AG08396 (cell line): ENCODE results near the gene ELOVL5.
A peak's percentile ranks its signal among the peaks of the same experiment; 100 is the strongest.
"Not testable (repeated sequence)": the region's sequence is repeated elsewhere in the genome, so short reads cannot be mapped to it uniquely, and the experiment has no call there.

ENCODE experiments used
- DNase-seq: peaks from one replicate; pipeline ENCODE4 v3.0.0; 2012; ENCODE audit warnings: low spot score, mixed read lengths

Gene ELOVL5

GRCh38 chr6:53304953-53305352 is 43.8 kb downstream of the ELOVL5 start:
- not testable (repeated sequence) for DNase-seq

DNA sequence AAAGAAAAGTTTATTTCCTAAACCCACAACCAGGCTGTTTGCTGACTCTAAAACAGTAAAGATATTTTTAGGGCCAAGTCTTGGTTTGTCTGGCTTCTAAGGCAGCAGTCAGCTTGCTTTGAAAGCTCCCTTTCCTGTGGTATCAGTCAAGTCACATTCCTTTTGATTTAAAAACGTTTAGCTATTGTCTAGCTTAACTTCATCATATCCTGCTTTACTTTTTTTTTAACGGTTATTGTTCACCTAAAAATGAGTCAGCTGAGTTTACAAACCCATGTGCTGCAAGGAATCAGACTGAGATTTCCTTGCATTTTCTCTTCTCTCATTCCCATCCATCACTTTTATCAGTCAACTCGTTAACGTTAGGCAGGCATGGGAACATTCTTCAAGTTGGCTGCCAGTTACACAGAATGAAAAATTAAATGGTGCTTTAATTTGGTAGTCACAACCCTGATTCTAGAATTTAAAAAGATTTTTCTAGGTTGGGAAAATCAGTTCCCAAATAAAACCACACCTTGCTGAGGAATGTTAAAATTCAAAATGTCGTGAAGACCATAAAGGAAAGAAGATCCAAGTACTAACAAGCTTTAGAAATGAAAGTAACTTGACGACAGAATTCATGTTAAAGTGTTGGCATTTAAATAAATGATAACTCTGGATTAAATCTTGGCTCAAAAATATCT is 45.9 kb downstream of the ELOVL5 start:
- peak; percentile 60 for DNase-seq

DNA sequence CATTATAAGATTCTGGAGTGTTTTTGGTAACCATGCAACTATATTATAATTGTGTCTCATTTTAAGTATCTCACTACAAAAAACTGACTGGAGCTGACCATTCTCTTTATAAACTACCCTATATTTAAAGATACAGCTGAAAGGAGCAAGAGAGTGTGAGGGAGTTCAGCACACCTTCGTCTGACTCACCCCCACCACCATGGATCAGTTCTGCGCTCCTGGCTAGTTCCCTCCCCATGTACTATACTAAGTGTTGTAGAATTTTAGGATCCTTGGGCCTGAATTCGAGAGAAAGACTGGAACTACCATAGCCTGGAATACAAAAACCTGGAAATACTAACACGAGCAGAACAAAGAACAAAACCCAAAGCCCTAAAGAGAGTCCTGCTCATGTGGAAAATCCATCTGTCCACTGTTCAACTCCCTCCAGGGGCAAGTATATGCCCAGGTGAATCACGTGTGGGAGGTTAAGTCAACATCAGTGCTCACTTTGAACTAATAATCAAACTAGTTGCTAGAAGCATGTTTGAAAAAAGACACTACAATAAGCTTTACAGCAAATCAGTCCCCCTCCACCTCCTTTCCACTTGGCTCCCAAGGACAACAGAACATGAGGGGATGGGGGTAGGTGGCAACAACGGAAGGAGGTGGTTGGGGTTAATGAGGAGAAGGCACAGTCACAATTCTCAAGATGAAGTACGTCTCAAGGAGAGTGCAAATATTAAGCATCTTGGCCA is 46.8 kb downstream of the ELOVL5 start:
- no peak for DNase-seq

- DNase-seq, result no peak
These were observed 47.8 kb downstream of the ELOVL5 start for GRCh38 chr6:53300656-53301551.

DNA sequence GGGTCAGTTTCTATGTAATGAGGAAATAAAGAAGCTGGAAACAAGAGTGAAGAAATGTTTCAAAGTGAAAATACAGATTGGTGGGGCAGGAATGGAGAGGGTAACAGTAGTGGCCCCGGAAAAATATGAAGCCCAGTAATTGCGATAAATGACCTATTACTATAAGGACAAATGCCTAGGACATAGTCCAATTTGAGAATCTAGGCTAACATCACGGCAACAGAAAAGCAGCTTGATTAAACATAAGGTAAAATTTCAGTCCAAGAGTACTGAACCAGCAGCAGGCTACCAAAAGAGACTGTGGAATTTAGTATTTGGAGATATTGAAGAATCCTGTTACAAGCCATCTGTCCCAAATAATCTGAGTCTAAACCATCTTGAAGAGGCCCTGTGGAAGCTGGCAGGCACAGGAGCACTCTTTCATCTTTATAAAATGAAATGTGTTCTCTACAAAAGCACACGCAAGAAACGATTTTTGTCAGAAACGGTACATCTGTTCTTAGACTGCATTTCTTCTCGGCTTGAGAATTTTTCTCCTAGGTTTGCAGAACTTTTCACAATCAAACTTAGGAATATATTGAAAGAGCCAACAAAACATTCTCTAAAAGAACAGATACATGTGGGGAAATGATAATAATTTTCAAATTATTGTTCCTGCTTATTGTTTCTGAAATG is 49.3 kb downstream of the ELOVL5 start:
- no peak for DNase-seq

GRCh38 chr6:53297004-53297403 is 51.7 kb downstream of the ELOVL5 start:
- no peak for DNase-seq

- DNase-seq, result no peak
These were observed 53.6 kb downstream of the ELOVL5 start for GRCh38 chr6:53295176-53295575.

DNA sequence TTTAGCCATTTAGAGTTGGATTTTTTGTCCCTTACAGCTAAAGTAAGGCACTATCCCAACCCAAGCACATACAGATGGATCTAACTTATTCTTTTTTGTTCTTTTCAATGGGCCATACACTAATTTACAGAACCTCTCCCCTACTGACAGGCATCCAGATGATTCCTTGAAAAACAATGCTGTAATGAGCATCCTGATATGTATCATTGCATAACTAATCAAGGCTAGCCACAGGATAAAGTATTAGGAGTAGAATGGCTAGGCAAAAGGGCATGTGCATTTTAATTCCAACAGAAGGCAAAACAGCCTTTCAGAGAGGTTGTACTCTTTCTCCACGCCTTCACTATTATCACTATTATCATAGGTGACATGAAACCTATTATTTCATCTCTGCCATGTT is 54.1 kb downstream of the ELOVL5 start:
- DNase-seq, result no peak

DNA sequence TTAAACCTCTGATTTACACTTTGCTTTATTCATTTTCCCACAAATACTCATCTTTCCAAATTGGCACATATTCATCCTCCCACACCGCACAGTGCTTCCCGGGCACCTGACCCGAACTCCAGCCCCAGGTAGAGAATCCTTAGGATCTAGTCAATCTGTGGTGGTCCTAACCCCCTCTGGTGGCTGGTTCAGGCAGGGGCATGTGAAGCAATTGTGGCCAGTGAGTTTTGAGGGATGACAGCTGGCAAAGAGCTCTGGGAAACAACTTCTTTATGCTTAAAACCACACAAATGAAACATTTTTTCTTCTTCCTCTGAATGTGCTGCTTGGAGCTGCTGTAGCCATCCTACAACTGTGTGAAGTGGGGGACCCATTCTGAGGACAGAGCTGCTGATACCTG is 54.7 kb downstream of the ELOVL5 start:
- DNase-seq, result no peak

- no peak for DNase-seq
These were observed 55.1 kb downstream of the ELOVL5 start for GRCh38 chr6:53293691-53294090.

DNA sequence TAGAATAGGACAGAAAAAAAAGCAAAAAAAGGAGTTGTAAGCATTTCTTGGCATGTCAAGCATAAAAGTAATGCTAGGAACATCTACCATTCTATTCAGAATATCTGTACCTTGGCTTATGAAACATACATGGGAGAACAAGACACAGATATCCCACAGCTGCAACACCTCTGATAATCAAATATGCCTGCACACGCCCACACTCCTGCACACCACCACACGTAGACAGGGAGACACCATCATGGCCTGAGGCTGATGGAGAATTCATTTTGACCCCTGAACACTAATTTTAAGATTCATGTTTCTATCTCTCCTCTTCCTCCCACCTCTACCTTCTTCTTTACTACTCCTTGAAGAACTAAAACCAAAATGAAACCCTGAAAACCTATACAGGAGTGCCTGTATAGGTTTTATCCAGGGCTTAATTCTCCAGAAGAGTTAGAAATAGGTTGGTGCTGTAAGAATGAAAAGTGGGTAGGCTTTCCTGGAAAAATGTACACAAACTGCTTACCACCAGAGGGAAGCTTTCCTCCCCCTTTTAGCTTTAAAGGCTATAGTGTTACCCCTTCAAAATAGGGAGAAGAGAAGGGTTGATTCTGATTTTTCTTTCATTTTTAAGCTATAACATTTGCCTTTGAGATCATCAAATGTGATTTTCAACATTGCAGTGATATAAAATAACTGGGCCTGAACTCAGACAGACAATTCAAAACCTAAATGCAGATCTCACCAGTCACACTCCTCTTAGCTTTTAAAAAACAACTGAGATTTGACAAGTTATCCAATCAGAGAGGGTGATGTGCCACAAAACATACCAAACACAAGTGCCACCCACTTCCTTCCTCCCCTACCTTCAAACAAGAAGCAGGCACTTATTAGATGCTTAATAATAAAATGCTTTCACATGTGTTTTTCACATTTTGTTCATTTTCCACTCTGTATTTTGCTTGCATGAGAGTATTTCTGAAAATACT is 57.9 kb downstream of the ELOVL5 start:
- DNase-seq, result no peak

- DNase-seq, result no peak
These were observed 61.2 kb downstream of the ELOVL5 start for GRCh38 chr6:53287336-53288225.

GRCh38 chr6:53284901-53285300 is 63.8 kb downstream of the ELOVL5 start:
- DNase-seq, result no peak

DNA sequence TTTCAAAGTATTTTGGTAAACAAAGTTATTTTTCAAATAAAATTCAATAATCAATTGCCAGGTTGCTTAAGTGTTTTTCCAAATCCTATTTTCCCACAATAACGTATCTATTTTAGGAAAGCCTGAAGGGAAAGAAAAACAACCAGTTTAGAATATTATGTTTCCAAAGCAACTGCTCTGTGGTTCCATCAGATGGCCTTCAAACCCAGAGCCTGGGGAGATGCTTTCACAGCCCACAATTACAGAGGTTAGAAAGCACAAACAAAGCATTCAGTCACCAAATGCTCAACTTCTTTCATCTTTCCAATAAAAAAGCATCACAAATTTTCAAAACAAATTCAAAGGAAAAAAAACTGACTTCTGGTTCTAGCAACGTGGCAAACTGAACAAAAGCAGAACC is 66.0 kb downstream of the ELOVL5 start:
- DNase-seq, result no peak

DNA sequence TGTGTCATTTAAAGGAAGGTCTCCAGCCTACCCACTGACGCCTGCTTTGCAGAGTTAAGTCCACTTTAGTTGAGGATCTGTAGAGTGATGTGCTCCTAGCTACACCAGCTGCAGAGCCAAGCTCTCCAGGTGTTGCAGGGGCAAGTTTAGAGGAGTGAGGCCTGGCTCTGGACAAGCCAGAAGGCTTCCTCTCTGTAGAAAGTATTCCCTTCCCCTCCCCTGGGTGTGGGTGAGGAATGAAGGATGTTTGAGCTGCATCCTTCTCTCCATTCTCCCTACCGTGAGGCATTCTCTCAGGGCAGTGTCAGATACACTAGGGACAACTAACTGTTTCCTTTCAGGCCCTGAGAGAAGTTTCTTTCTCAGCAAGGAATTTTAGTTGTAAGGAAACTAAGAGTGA is 66.5 kb downstream of the ELOVL5 start:
- DNase-seq, result no peak

- DNase-seq, result no peak
These were observed 67.1 kb downstream of the ELOVL5 start for GRCh38 chr6:53281518-53282215.

DNA sequence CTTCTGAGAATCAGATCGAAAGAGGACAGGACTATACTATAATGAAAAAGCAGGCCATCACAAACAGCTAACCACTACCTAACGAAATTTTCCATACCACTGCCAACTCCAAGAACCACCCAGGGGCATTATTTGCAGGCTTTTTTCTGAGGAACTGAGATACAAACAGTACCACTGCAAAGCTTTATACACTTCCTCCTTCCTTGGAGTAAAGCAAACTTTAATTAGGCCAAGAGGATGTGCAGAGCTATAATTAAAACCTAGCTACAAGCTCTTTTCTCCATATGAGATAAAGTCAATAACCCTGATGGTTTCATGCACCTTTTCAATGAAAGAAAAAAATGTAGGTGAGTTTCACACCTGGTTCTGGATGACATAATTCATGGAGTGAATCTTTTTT is 68.5 kb downstream of the ELOVL5 start:
- no peak for DNase-seq

DNA sequence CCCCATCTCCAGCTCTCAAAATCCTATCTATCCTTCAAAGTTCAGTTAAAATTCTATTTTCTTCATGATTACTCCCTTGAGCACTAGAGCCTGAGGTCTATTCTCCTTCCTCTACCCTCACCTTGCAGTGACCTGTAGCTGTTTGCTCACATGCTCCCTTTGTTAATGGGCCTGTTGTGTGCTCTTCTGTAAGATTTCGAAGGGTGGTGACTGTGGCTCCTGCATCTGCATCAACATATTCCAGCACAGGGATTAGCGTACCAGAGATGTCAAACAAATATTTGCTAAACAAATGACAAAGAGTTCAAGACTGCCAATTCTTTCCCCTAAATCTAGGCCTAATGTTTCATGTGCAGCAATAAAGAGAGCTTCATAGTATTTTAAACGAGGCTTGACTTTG is 69.5 kb downstream of the ELOVL5 start:
- DNase-seq, result no peak

- no peak for DNase-seq
These were observed 75.4 kb downstream of the ELOVL5 start for GRCh38 chr6:53273370-53273769.
